GM12892 (cell line): ENCODE data around the gene SLC24A1.

Experiments used
- DNase-seq: peaks from one replicate; pipeline ENCODE4 v3.0.0; 2011; ENCODE audit not compliant: insufficient read length
- FAIRE-seq: peaks from 2 replicates; lab custom pipeline; 2011; peaks lifted over from hg19 to GRCh38; lab: Jason Lieb, UNC
- POLR2A ChIP-seq: IDR thresholded peaks from 2 replicates; pipeline ENCODE4 v1.6.1; 2011; ENCODE audit warnings: low read depth, low read length, control low read depth
- POLR2AphosphoS5 ChIP-seq: IDR thresholded peaks from 2 replicates; pipeline ENCODE4 v1.6.1; 2011; ENCODE audit warnings: low read depth, low read length, control low read depth
- TAF1 ChIP-seq: IDR thresholded peaks from 2 replicates; pipeline ENCODE4 v1.6.1; 2011; ENCODE audit warnings: low read depth, mild to moderate bottlenecking, control low read depth, low read length, borderline replicate concordance

Gene SLC24A1

DNA sequence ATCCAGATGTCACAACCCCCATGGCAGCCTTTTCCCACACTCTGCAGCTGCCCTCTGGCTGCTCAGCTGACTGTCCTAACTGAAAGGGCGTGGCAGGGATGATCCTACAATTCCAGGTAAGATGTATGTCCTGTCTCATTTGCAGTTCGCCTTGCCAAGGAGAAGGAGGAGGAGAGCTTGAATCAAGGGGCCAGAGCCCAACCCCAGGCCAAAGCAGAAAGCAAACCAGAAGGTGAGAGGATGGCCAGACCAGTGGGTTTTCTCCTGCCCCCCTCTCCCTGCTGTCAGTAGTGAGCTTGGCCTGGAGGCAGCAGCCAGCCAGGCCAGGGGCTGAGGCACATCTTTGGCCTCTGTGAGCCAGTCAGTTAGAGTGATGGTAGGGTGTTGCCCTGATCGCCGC, 22.5 kb downstream of the SLC24A1 start:
- TF ChIP-seq POLR2AphosphoS5 (0 out of 2 replicates have a peak, but pooled peaks have one; percentile 35), TAF1 (no peak), POLR2A (no peak)
- FAIRE-seq, result no peak
- DNase-seq, result no peak

- FAIRE-seq (no peak), DNase-seq (no peak)
- TF ChIP-seq TAF1, result no peak
- TF ChIP-seq POLR2AphosphoS5, result no peak
- no peak for TF ChIP-seq POLR2A
Measured at GRCh38 chr15:65645392-65645791, 23.7 kb downstream of the SLC24A1 start.

GRCh38 chr15:65646486-65646885, 24.7 kb downstream of the SLC24A1 start:
- TF ChIP-seq POLR2AphosphoS5 (no peak), POLR2A (no peak)
- no peak for FAIRE-seq
- no peak for DNase-seq

DNA sequence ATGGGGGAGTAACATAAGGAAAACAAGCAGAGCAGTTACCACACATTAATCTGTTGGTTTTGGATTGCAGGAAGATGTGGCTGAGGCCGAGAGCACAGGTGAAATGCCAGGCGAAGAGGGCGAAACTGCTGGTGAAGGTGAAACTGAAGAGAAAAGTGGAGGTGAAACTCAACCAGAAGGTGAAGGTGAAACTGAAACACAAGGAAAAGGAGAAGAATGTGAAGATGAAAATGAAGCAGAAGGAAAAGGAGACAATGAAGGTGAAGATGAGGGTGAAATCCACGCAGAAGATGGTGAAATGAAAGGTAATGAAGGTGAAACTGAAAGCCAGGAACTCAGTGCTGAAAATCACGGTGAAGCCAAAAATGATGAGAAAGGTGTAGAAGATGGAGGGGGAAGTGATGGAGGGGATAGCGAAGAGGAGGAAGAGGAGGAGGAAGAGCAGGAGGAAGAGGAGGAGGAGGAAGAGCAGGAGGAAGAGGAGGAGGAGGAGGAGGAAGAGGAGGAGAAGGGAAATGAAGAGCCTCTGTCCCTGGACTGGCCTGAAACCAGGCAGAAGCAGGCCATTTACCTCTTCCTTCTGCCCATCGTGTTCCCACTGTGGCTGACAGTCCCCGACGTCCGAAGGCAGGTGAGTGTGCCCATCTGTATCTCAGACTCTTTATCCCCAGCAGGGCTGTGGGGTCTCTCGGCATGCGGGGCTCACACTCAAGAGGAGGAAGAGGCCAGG, 28.7 kb downstream of the SLC24A1 start:
- DNase-seq, result no peak
- FAIRE-seq, result peak; percentile 46
- TF ChIP-seq POLR2A, result no peak; the same call in 1 of the 2 replicates
- peak; percentile 46; the same call in 1 of the 2 replicates for TF ChIP-seq POLR2AphosphoS5
- no peak for TF ChIP-seq TAF1

DNA sequence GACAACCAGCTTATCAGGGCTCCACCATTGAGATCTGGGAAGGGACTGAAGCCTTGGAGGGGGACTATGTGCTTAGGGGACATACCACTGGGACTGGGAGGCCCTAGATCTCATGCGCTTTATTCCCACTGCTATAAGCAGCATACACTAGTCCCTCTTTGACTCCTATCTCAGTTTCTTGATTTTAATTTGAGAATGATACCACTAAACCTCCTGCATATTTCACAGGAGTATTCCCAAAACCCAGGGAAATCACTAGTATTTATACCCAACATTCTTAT, 29.2 kb downstream of the SLC24A1 start:
- FAIRE-seq, result no peak

DNA sequence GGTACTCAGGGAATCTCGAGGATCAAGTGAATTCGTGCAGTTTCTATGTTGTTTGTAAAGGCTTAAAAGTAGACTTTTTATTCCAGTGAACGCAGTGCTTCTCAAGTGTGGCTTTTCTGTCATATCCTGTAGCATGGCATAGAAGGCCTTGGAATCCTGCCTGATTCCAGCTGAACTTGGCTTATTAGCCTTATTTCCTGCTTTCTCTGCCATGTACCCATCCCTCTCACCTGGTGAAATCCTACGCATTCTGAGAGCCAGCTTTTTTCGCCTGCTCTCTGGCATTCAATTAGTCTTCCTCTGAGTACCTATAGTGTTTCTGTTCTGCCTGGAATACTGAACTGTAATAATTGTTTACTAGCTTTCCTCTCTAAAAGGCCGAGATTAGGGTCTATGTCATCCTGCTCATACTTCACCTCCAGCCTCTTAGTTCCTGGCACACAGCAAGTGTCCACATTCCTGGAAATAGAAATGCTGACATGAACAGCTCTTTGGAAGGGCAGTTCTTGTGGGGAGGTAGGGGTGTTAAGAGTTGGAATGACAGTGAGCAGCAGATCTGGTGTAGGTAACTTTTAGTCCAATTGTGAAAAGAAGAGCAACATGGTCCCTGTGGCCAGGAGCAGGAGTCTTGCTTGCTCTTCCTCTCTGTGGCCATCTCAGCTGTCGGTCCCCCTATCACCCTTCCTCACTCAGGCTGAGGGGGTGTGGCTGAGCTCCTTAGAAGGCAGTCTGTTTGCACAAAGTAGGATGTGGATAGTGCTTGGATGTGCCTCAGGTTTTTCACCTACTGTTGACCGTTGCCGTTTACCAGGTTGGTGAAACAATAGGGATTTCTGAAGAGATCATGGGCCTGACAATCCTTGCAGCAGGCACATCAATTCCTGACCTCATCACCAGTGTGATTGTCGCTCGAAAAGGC, 30.4 kb downstream of the SLC24A1 start:
- DNase-seq (no peak), FAIRE-seq (no peak)
- no peak; the same call in 1 of the 2 replicates for TF ChIP-seq POLR2AphosphoS5
- TF ChIP-seq POLR2A, result peak; percentile 12; the same call in 1 of the 2 replicates

More for the DNA sequence above, 29.2 kb downstream of the SLC24A1 start:
- DNase-seq, result no peak
- no peak for TF ChIP-seq TAF1
- peak; percentile 42; the same call in 1 of the 2 replicates for TF ChIP-seq POLR2AphosphoS5
- peak; percentile 43; the same call in 1 of the 2 replicates for TF ChIP-seq POLR2A

- TF ChIP-seq POLR2A (no peak), TAF1 (no peak), POLR2AphosphoS5 (no peak)
- DNase-seq (no peak), FAIRE-seq (no peak)
Measured at GRCh38 chr15:65653341-65653740, 31.6 kb downstream of the SLC24A1 start.

GRCh38 chr15:65653801-65654521, 32.2 kb downstream of the SLC24A1 start:
- DNase-seq (no peak), FAIRE-seq (no peak)
- no peak for TF ChIP-seq POLR2A
- TF ChIP-seq TAF1, result no peak
- no peak for TF ChIP-seq POLR2AphosphoS5

GRCh38 chr15:65655026-65655425, 33.3 kb downstream of the SLC24A1 start:
- FAIRE-seq (no peak), DNase-seq (no peak)
- TF ChIP-seq TAF1, result no peak
- no peak for TF ChIP-seq POLR2A
- no peak for TF ChIP-seq POLR2AphosphoS5

DNA sequence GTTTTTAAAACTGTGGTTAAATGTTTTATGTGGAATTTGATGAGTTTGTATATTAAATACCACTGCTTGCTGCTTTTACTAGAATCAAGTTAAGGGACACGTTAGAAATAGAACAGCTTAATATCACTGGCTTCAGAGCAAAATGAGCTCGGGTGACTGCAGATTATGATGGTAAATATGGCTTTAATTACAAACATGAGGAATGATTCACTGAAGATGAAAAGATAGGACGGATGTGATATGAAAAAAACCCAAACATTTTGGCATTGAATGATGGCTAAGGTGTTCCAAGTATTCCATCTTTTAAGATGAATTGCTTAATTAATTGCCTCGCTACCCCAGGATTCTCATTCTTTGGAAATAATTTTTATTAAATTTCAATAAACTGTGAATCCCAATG, 33.7 kb downstream of the SLC24A1 start:
- FAIRE-seq (no peak), DNase-seq (no peak)
- TF ChIP-seq POLR2A, result no peak

GRCh38 chr15:65659502-65660052, 37.8 kb downstream of the SLC24A1 start:
- FAIRE-seq, result no peak
- no peak for DNase-seq
- no peak for TF ChIP-seq POLR2A
- no peak for TF ChIP-seq POLR2AphosphoS5
- TF ChIP-seq TAF1, result no peak

GRCh38 chr15:65660927-65661326, 39.2 kb downstream of the SLC24A1 start:
- TF ChIP-seq POLR2A, result no peak
- TF ChIP-seq TAF1, result no peak
- TF ChIP-seq POLR2AphosphoS5, result no peak
- FAIRE-seq (no peak), DNase-seq (no peak)
